NT2/D1 (cell line): Measurements from ENCODE around the gene TMEM270.

Experiments
- YY1 ChIP-seq: IDR thresholded peaks from 2 replicates; pipeline ENCODE4 v1.6.1; 2011; ENCODE audit not compliant: insufficient read length, insufficient read depth
- ZNF274 ChIP-seq: IDR thresholded peaks from 2 replicates; pipeline ENCODE4 v1.6.1; 2011; ENCODE audit warnings: mild to moderate bottlenecking, low read depth, low read length

- no peak for TF ChIP-seq ZNF274
- TF ChIP-seq YY1, result no peak
These were observed 2.2 kb upstream of the TMEM270 start for GRCh38 chr7:73858807-73859206.
